Measurements from ENCODE around the gene PCNX3. TPM values are rescaled to one million over a fixed set of nuclear protein-coding genes. Genes with fewer than 3 reads are reported as not detected.
A peak's percentile ranks its signal among the peaks of the same experiment; 100 is the strongest.

PCNX3 gene
- total and polyA plus RNA-seq, 2 of the 13 experiments (the other 11 are each of a cell fraction or from before 2014, with no cell fraction given), result 16.2 to 23.0 TPM

DNA sequence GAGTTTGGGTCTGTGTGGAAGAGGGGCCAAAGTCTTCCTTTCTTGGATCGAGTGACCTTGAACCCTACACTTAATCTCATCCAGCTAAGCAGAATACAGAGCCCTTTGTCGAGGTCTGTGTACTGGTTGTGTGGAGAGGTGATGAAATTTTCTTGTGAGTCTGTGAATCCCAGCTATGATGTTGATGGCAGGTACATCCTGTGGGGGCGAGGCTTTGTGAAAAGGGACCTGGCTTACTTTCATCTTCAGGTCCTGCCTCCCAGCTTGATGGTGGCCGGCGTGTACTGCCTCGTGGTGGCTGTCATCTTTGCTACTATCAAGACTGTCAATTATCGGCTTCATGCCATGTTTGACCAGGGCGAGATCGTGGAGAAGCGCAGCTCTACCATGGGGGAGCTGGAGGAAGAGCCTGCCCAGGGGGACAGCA lies 1.0 kb downstream of the PCNX3 start (continued):
- TF ChIP-seq, protein P1, sequence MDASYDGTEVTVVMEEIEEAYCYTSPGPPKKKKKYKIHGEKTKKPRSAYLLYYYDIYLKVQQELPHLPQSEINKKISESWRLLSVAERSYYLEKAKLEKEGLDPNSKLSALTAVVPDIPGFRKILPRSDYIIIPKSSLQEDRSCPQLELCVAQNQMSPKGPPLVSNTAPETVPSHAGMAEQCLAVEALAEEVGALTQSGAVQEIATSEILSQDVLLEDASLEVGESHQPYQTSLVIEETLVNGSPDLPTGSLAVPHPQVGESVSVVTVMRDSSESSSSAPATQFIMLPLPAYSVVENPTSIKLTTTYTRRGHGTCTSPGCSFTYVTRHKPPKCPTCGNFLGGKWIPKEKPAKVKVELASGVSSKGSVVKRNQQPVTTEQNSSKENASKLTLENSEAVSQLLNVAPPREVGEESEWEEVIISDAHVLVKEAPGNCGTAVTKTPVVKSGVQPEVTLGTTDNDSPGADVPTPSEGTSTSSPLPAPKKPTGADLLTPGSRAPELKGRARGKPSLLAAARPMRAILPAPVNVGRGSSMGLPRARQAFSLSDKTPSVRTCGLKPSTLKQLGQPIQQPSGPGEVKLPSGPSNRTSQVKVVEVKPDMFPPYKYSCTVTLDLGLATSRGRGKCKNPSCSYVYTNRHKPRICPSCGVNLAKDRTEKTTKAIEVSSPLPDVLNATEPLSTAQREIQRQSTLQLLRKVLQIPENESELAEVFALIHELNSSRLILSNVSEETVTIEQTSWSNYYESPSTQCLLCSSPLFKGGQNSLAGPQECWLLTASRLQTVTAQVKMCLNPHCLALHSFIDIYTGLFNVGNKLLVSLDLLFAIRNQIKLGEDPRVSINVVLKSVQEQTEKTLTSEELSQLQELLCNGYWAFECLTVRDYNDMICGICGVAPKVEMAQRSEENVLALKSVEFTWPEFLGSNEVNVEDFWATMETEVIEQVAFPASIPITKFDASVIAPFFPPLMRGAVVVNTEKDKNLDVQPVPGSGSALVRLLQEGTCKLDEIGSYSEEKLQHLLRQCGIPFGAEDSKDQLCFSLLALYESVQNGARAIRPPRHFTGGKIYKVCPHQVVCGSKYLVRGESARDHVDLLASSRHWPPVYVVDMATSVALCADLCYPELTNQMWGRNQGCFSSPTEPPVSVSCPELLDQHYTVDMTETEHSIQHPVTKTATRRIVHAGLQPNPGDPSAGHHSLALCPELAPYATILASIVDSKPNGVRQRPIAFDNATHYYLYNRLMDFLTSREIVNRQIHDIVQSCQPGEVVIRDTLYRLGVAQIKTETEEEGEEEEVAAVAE (CRISPR knock-in tag; IDR thresholded peaks at IDR 0.05; ENCODE audit: borderline replicate concordance), result 0 out of 2 replicates have a peak, but pooled peaks have one; percentile 16
- TF ChIP-seq BORCS8-MEF2B (CRISPR knock-in tag; IDR thresholded peaks at IDR 0.05) (no peak), FOXA3 (CRISPR knock-in tag; IDR thresholded peaks at IDR 0.05) (peak; percentile 37; the same call in 1 of the 2 replicates), ZNF468 (CRISPR knock-in tag; IDR thresholded peaks at IDR 0.05) (no peak), ZNF564 (CRISPR knock-in tag; IDR thresholded peaks at IDR 0.05) (0 out of 2 replicates have a peak, but pooled peaks have one; percentile 8), PCBP1 (IDR thresholded peaks at IDR 0.05; ENCODE audit: borderline replicate concordance, low read depth, low read length) (no peak), KAT7 (CRISPR knock-in tag; IDR thresholded peaks at IDR 0.05; ENCODE audit: borderline replicate concordance) (no peak), POLR2G (IDR thresholded peaks at IDR 0.05; ENCODE audit: low read depth, low read length) (peak; percentile 7), ZNF333 (CRISPR knock-in tag; IDR thresholded peaks at IDR 0.05; ENCODE audit: borderline replicate concordance) (no peak), SP1 (IDR thresholded peaks at IDR 0.05) (no peak), SP1 (CRISPR knock-in tag; IDR thresholded peaks at IDR 0.05) (peak; percentile 26; the same call in 1 of the 2 replicates), ELF1 (CRISPR knock-in tag; IDR thresholded peaks at IDR 0.05) (peak; percentile 13; the same call in 1 of the 2 replicates)
- TF ChIP-seq, protein P2, sequence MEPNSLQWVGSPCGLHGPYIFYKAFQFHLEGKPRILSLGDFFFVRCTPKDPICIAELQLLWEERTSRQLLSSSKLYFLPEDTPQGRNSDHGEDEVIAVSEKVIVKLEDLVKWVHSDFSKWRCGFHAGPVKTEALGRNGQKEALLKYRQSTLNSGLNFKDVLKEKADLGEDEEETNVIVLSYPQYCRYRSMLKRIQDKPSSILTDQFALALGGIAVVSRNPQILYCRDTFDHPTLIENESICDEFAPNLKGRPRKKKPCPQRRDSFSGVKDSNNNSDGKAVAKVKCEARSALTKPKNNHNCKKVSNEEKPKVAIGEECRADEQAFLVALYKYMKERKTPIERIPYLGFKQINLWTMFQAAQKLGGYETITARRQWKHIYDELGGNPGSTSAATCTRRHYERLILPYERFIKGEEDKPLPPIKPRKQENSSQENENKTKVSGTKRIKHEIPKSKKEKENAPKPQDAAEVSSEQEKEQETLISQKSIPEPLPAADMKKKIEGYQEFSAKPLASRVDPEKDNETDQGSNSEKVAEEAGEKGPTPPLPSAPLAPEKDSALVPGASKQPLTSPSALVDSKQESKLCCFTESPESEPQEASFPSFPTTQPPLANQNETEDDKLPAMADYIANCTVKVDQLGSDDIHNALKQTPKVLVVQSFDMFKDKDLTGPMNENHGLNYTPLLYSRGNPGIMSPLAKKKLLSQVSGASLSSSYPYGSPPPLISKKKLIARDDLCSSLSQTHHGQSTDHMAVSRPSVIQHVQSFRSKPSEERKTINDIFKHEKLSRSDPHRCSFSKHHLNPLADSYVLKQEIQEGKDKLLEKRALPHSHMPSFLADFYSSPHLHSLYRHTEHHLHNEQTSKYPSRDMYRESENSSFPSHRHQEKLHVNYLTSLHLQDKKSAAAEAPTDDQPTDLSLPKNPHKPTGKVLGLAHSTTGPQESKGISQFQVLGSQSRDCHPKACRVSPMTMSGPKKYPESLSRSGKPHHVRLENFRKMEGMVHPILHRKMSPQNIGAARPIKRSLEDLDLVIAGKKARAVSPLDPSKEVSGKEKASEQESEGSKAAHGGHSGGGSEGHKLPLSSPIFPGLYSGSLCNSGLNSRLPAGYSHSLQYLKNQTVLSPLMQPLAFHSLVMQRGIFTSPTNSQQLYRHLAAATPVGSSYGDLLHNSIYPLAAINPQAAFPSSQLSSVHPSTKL (CRISPR knock-in tag; IDR thresholded peaks at IDR 0.05), result peak; percentile 55
- TF ChIP-seq, protein P3, sequence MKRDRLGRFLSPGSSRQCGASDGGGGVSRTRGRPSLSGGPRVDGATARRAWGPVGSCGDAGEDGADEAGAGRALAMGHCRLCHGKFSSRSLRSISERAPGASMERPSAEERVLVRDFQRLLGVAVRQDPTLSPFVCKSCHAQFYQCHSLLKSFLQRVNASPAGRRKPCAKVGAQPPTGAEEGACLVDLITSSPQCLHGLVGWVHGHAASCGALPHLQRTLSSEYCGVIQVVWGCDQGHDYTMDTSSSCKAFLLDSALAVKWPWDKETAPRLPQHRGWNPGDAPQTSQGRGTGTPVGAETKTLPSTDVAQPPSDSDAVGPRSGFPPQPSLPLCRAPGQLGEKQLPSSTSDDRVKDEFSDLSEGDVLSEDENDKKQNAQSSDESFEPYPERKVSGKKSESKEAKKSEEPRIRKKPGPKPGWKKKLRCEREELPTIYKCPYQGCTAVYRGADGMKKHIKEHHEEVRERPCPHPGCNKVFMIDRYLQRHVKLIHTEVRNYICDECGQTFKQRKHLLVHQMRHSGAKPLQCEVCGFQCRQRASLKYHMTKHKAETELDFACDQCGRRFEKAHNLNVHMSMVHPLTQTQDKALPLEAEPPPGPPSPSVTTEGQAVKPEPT (CRISPR knock-in tag; IDR thresholded peaks at IDR 0.05; ENCODE audit: low read depth), result no peak
- TF ChIP-seq, protein P4, sequence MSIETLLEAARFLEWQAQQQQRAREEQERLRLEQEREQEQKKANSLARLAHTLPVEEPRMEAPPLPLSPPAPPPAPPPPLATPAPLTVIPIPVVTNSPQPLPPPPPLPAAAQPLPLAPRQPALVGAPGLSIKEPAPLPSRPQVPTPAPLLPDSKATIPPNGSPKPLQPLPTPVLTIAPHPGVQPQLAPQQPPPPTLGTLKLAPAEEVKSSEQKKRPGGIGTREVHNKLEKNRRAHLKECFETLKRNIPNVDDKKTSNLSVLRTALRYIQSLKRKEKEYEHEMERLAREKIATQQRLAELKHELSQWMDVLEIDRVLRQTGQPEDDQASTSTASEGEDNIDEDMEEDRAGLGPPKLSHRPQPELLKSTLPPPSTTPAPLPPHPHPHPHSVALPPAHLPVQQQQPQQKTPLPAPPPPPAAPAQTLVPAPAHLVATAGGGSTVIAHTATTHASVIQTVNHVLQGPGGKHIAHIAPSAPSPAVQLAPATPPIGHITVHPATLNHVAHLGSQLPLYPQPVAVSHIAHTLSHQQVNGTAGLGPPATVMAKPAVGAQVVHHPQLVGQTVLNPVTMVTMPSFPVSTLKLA (IDR thresholded peaks at IDR 0.05), result peak; percentile 37; the same call in 1 of the 2 replicates
- TF ChIP-seq, protein P5, sequence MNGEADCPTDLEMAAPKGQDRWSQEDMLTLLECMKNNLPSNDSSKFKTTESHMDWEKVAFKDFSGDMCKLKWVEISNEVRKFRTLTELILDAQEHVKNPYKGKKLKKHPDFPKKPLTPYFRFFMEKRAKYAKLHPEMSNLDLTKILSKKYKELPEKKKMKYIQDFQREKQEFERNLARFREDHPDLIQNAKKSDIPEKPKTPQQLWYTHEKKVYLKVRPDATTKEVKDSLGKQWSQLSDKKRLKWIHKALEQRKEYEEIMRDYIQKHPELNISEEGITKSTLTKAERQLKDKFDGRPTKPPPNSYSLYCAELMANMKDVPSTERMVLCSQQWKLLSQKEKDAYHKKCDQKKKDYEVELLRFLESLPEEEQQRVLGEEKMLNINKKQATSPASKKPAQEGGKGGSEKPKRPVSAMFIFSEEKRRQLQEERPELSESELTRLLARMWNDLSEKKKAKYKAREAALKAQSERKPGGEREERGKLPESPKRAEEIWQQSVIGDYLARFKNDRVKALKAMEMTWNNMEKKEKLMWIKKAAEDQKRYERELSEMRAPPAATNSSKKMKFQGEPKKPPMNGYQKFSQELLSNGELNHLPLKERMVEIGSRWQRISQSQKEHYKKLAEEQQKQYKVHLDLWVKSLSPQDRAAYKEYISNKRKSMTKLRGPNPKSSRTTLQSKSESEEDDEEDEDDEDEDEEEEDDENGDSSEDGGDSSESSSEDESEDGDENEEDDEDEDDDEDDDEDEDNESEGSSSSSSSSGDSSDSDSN (CRISPR knock-in tag; IDR thresholded peaks at IDR 0.05), result no peak
